Osteocyte (in vitro differentiated cells): ENCODE data around the gene CCDC181. TPM values are rescaled to one million over a fixed set of nuclear protein-coding genes. Genes with fewer than 3 reads are reported as not detected.

Experiments used
- DNase-seq: peaks from one replicate; pipeline ENCODE4 v3.0.0; 2021; ENCODE audit warnings: mixed read lengths; ENCODE audit not compliant: unreplicated experiment; ENCODE audit errors: extremely low spot score
- H3K27ac Mint-ChIP-seq: one replicate; pipeline ENCODE4 v1.8.0; 2021; ENCODE audit warnings: mild to moderate bottlenecking, mixed read lengths; ENCODE audit not compliant: unreplicated experiment
- H3K27me3 Mint-ChIP-seq: one replicate; pipeline ENCODE4 v1.8.0; 2021; ENCODE audit warnings: mixed read lengths; ENCODE audit not compliant: unreplicated experiment
- H3K36me3 Mint-ChIP-seq: one replicate; pipeline ENCODE4 v1.8.0; 2021; ENCODE audit warnings: mixed read lengths; ENCODE audit not compliant: unreplicated experiment
- H3K4me1 Mint-ChIP-seq: one replicate; pipeline ENCODE4 v1.8.0; 2021; ENCODE audit warnings: mixed read lengths; ENCODE audit not compliant: unreplicated experiment
- H3K4me3 Mint-ChIP-seq: one replicate; pipeline ENCODE4 v1.8.0; 2021; ENCODE audit warnings: mild to moderate bottlenecking, moderate library complexity, mixed read lengths; ENCODE audit not compliant: unreplicated experiment
- H3K9me3 Mint-ChIP-seq: one replicate; pipeline ENCODE4 v1.8.0; 2021; ENCODE audit warnings: mixed read lengths; ENCODE audit not compliant: unreplicated experiment
- long read RNA-seq: library from polyadenylated mRNA; unstranded; transcript quantifications from one replicate; pipeline ENCODE4 v2.0.0, GENCODE V29; 2021
- total RNA-seq: library from RNA; stranded (reverse); gene quantifications from 2 replicates; pipeline ENCODE4 v1.2.1, GENCODE V29; 2021
- TF ChIP-seq, protein P1 (sequence below): fragments of 200-600 bp; sonication (generic); IDR thresholded peaks from 2 replicates; pipeline ENCODE4 v1.5.0; 2021; ENCODE audit warnings: antibody characterized with exemption, mild to moderate bottlenecking, moderate library complexity

The CCDC181 gene
- 0.54 and 0.63 TPM in 2 replicates for total RNA-seq
- long read RNA-seq, partial matches to known transcripts = 2 of 5 reads
- long read RNA-seq, other reads (novel, unspliced or antisense) = 1 of 5 reads

GRCh38 chr1:169427081-169427641, at the start of gene CCDC181:
Gene CCDC181, minus strand, starts transcription at chr1:169427474. Its CDS starts 2,547 bp downstream, at chr1:169424927.
- TF ChIP-seq, protein P1, sequence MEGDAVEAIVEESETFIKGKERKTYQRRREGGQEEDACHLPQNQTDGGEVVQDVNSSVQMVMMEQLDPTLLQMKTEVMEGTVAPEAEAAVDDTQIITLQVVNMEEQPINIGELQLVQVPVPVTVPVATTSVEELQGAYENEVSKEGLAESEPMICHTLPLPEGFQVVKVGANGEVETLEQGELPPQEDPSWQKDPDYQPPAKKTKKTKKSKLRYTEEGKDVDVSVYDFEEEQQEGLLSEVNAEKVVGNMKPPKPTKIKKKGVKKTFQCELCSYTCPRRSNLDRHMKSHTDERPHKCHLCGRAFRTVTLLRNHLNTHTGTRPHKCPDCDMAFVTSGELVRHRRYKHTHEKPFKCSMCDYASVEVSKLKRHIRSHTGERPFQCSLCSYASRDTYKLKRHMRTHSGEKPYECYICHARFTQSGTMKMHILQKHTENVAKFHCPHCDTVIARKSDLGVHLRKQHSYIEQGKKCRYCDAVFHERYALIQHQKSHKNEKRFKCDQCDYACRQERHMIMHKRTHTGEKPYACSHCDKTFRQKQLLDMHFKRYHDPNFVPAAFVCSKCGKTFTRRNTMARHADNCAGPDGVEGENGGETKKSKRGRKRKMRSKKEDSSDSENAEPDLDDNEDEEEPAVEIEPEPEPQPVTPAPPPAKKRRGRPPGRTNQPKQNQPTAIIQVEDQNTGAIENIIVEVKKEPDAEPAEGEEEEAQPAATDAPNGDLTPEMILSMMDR = no peak
- Mint-ChIP-seq H3K27ac (peak within 1 kb of the TSS; percentile 78), H3K4me1 (peaks cover 12% of the 10 kb centered on the region), H3K36me3 (no peaks in the 10 kb centered on the region), H3K27me3 (peaks cover 52% of the 10 kb centered on the region), H3K4me3 (peak within 1 kb of the TSS; percentile 97), H3K9me3 (peaks cover 13% of the 10 kb centered on the region)
- peak; percentile 92 for DNase-seq

DNA sequence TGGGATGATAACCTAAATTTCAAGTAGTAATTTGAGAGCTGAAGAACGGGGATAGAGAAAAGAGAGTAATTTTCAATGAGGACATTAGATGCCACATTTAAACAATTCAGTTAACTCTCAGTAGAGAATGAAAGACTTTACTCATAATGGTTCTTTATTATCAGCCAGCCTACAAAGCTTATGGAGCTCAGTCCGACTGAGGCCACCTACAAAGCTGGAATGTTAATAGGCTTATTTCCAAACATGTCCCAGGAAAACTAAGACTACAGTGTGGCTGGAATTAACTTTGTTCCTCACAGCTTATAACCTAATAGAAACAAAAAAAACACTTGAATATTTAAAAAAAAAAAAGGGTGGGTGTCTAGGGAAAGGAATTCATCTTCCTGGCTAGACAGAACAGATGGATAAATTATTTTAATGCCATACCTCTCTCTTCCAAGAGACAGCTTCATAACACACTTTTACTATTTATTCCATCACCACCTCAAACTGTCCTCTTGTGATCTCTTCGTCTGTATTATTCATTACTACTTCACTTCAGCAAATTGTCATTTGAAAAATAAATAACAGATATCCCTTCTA, 48.6 kb upstream of the CCDC181 start:
- no peak for DNase-seq
- Mint-ChIP-seq H3K36me3 (peaks cover 5% of the 10 kb centered on the region), H3K27ac (no peak overlapping the region), H3K4me1 (no peaks in the 10 kb centered on the region), H3K27me3 (no peaks in the 10 kb centered on the region), H3K4me3 (no peak overlapping the region), H3K9me3 (no peaks in the 10 kb centered on the region)
- TF ChIP-seq, protein P1 = no peak

DNA sequence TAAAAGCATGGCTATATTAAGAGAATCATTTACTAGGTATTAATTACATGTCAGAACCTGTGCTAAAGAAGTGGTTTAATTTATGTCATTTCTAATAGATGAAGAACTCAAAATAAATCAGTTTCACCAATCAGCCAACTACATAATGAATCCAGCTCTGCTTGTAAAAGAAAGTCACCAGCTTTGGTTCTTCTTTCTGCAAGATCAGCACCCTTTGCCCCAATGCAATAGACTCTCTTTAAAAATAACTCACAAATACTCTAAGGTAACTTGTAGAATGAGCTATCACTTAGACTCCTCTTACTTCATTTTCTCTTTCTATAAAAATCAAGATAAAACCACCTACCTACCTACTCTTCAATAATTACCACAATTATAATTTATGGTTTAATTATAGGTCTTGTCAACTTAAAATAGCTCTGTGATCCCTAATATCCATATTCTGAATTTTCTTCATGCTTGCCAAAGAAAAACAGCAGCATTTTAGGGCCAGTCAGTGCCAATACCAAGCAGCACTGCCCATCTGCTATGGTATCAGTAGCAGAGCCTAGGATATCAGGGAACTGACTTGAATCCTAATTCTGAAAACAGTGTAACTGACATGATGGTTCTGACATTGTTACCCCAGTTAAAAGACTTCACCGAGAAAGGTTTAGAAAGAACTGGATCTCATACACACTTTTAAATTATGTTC, 47.2 kb upstream of the CCDC181 start:
- DNase-seq = no peak
- H3K36me3 Mint-ChIP-seq = peaks cover 9% of the 10 kb centered on the region
- no peak overlapping the region for H3K27ac Mint-ChIP-seq
- H3K9me3 Mint-ChIP-seq = no peaks in the 10 kb centered on the region
- no peaks in the 10 kb centered on the region for H3K4me1 Mint-ChIP-seq
- H3K27me3 Mint-ChIP-seq = no peaks in the 10 kb centered on the region
- no peak overlapping the region for H3K4me3 Mint-ChIP-seq
- TF ChIP-seq, protein P1 = no peak

- Mint-ChIP-seq H3K36me3 (peaks cover 14% of the 10 kb centered on the region), H3K27me3 (no peaks in the 10 kb centered on the region), H3K4me1 (no peaks in the 10 kb centered on the region), H3K27ac (no peak overlapping the region), H3K9me3 (no peaks in the 10 kb centered on the region), H3K4me3 (no peak overlapping the region)
- TF ChIP-seq, protein P1 = no peak
- no peak for DNase-seq
These were observed 46.1 kb upstream of the CCDC181 start for GRCh38 chr1:169473347-169473746.

DNA sequence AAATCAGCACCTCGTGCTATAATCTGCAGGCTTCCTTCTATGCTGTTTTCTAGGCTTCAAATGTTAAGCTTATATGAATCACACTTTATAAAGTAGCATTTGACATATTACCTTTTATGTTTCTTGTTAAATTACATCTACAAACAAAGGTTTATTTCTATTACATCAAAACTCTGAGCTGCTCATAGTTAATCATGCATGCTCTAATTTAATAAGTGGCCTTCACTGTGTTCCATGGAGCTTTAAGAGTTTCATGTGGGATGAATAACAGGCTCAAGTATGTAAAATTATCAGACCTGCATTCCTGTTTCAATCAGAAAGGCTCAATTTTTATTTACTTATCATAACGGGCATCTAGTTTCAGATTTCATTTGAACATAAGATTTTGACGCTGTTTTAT, 45.5 kb upstream of the CCDC181 start:
- no peak for DNase-seq
- H3K4me1 Mint-ChIP-seq = no peaks in the 10 kb centered on the region
- no peak overlapping the region for H3K27ac Mint-ChIP-seq
- H3K27me3 Mint-ChIP-seq = no peaks in the 10 kb centered on the region
- no peak overlapping the region for H3K4me3 Mint-ChIP-seq
- TF ChIP-seq, protein P1 = no peak
- H3K9me3 Mint-ChIP-seq = no peaks in the 10 kb centered on the region
- peaks cover 14% of the 10 kb centered on the region for H3K36me3 Mint-ChIP-seq
